OCI-LY7 (cell line): ENCODE data around the gene KIF16B. TPM values are rescaled to one million over a fixed set of nuclear protein-coding genes. Genes with fewer than 3 reads are reported as not detected.

Source experiments
- BruUV-seq: library from RNA; stranded (reverse); fragments of 400-500 nt; replicated peaks from 2 replicates; lab custom pipeline; 2021; lab: Mats Ljungman, UMichigan
- CTCF ChIA-PET: fragments of 300-600 bp; sonication (Branson Sonifier 250); formaldehyde crosslinking; loops from one replicate; lab custom pipeline; 2022; ENCODE audit warnings: antibody characterized with exemption; ENCODE audit not compliant: unreplicated experiment; lab: Charles Lee
- POLR2A ChIA-PET: fragments of 300-600 bp; sonication (Branson Sonifier 250); formaldehyde crosslinking; loops from one replicate; lab custom pipeline; 2022; ENCODE audit warnings: antibody characterized with exemption; lab: Charles Lee
- DNase-seq: peaks from one replicate; pipeline ENCODE4 v3.0.0-alpha.2; 2015; ENCODE audit warnings: low spot score
- H2AFZ ChIP-seq: fragments of 200-600 bp; sonication (generic), shearing (Covaris generic); 2 replicates; pipeline ENCODE4 v1.6.1; 2014; ENCODE audit warnings: mild to moderate bottlenecking, antibody characterized with exemption, low read length, moderate library complexity
- H3K27ac ChIP-seq: fragments of 200-600 bp; sonication (generic); 2 replicates; pipeline ENCODE4 v1.5.1; 2014; ENCODE audit warnings: mixed run types, low read depth, mild to moderate bottlenecking, moderate library complexity, low read length, inconsistent platforms; ENCODE audit not compliant: poor library complexity, severe bottlenecking
- H3K36me3 ChIP-seq: fragments of 200-600 bp; sonication (generic); 2 replicates; pipeline ENCODE4 v1.6.1; 2014; ENCODE audit warnings: mild to moderate bottlenecking, antibody characterized with exemption, low read length, moderate library complexity, mixed read lengths; ENCODE audit not compliant: insufficient read depth
- H3K4me1 ChIP-seq: fragments of 200-600 bp; sonication (generic); 2 replicates; pipeline ENCODE4 v1.5.1; 2014; ENCODE audit warnings: mild to moderate bottlenecking, low read length; ENCODE audit not compliant: insufficient read depth, poor library complexity, severe bottlenecking
- H3K4me2 ChIP-seq: fragments of 200-600 bp; sonication (generic); 2 replicates; pipeline ENCODE4 v1.6.1; 2014; ENCODE audit warnings: mild to moderate bottlenecking, low read length
- H3K4me3 ChIP-seq: fragments of 200-600 bp; sonication (generic); 2 replicates; pipeline ENCODE4 v1.5.1; 2014; ENCODE audit warnings: mild to moderate bottlenecking, low read depth, low read length; ENCODE audit not compliant: poor library complexity, severe bottlenecking
- H3K79me2 ChIP-seq: fragments of 200-600 bp; sonication (generic); 2 replicates; pipeline ENCODE4 v1.6.1; 2016; ENCODE audit warnings: low read depth, mild to moderate bottlenecking, low read length, moderate library complexity, mixed read lengths; ENCODE audit not compliant: insufficient read depth
- H3K9me2 ChIP-seq: fragments of 200-600 bp; sonication (generic); 2 replicates; pipeline ENCODE4 v1.6.1; 2016; ENCODE audit warnings: mild to moderate bottlenecking, low read length, mixed read lengths; ENCODE audit not compliant: insufficient read depth
- H3K9me3 ChIP-seq: fragments of 200-600 bp; sonication (generic); 2 replicates; pipeline ENCODE4 v1.6.1; 2014; ENCODE audit warnings: mild to moderate bottlenecking, mixed run types, low read length, mixed read lengths
- H4K20me1 ChIP-seq: fragments of 200-600 bp; sonication (generic); 2 replicates; pipeline ENCODE4 v1.6.1; 2014; ENCODE audit warnings: mild to moderate bottlenecking, antibody characterized with exemption, low read length, moderate library complexity, mixed read lengths; ENCODE audit not compliant: insufficient read depth
- CTCF ChIP-seq: fragments of 200-600 bp; sonication (generic); conservative IDR thresholded peaks from 2 replicates; pipeline ENCODE4 v1.5.1; 2014; ENCODE audit warnings: mild to moderate bottlenecking, antibody characterized with exemption, low read length, moderate library complexity, mixed read lengths
- EZH2phosphoT487 ChIP-seq: fragments of 200-600 bp; sonication (generic); IDR thresholded peaks from 2 replicates; pipeline ENCODE4 v1.6.1; 2018; ENCODE audit warnings: low read depth, borderline replicate concordance, mild to moderate bottlenecking, mixed run types, antibody characterized with exemption, low read length, moderate library complexity, mixed read lengths
- intact Hi-C: fragments of 100-400 bp; cut with micrococcal nuclease; formaldehyde crosslinking; loops from one replicate; pipeline ENCODE4 v1.10.0; 2022; ENCODE audit not compliant: unreplicated experiment
- total RNA-seq, 2 experiments: library from RNA; depleted of rRNA in 1 of 2; stranded (reverse); fragments of >200 nt in 1 of 2; shearing (Covaris generic) in 1 of 2; gene quantifications; 2 replicates each; pipeline ENCODE4 v1.2.3, GENCODE V29; 2014 to 2022

The KIF16B gene
- total RNA-seq, 2 experiments from 2014 or later: 6.2 to 11.2 TPM

- no peak overlapping the region for H3K4me3 ChIP-seq
- intact Hi-C loops: no loop called here
- H3K4me2 ChIP-seq: no peak overlapping the region
- no peak for TF ChIP-seq EZH2phosphoT487
- TF ChIP-seq CTCF: no peak
- POLR2A ChIA-PET: interaction anchor here (0.7 kb wide), 1 partner anchor 15 kb away, joined by 3 read pairs; no protein-coding TSS in a partner anchor
- no peaks in the 10 kb centered on the region for H3K79me2 ChIP-seq
- no peak overlapping the region for H2AFZ ChIP-seq
- H3K9me2 ChIP-seq: no peaks in the 10 kb centered on the region
- no peak overlapping the region for H3K27ac ChIP-seq
- BruUV-seq: no TSS peak
- no peaks in the 10 kb centered on the region for H3K4me1 ChIP-seq
- H4K20me1 ChIP-seq: no peaks in the 10 kb centered on the region
- H3K9me3 ChIP-seq: no peaks in the 10 kb centered on the region
- CTCF ChIA-PET: no interaction called here
- DNase-seq: no peak
- H3K36me3 ChIP-seq: no peaks in the 10 kb centered on the region
Measured at GRCh38 chr20:16419138-16419715, 154.0 kb downstream of the KIF16B start.

- CTCF ChIA-PET: interaction anchor here (0.6 kb wide), 1 partner anchor 30 kb away, joined by 3 read pairs; no protein-coding TSS in a partner anchor
- Histone ChIP-seq H3K4me1 (no peaks in the 10 kb centered on the region), H3K9me2 (no peaks in the 10 kb centered on the region), H3K4me3 (no peak overlapping the region), H3K27ac (no peak overlapping the region), H4K20me1 (no peaks in the 10 kb centered on the region), H2AFZ (no peak overlapping the region), H3K4me2 (no peak overlapping the region), H3K36me3 (no peaks in the 10 kb centered on the region), H3K79me2 (no peaks in the 10 kb centered on the region), H3K9me3 (no peaks in the 10 kb centered on the region)
- POLR2A ChIA-PET: no interaction called here
- no peak for DNase-seq
- no peak for TF ChIP-seq EZH2phosphoT487
- TF ChIP-seq CTCF: no peak
- intact Hi-C loops: no loop called here
- no TSS peak for BruUV-seq
Measured at GRCh38 chr20:16418616-16419015, 154.6 kb downstream of the KIF16B start.

- H3K4me1 ChIP-seq: no peaks in the 10 kb centered on the region
- ChIA-PET POLR2A (interaction anchor here (0.7 to 1.5 kb wide), 3 partner anchors 11 to 442 kb away, joined by 3 read pairs; no protein-coding TSS in a partner anchor), CTCF (no interaction called here)
- no peaks in the 10 kb centered on the region for H3K9me2 ChIP-seq
- DNase-seq: no peak
- BruUV-seq: no TSS peak
- H3K4me2 ChIP-seq: no peak overlapping the region
- H3K4me3 ChIP-seq: no peak overlapping the region
- intact Hi-C loops: no loop called here
- no peaks in the 10 kb centered on the region for H3K9me3 ChIP-seq
- H4K20me1 ChIP-seq: no peaks in the 10 kb centered on the region
- no peak overlapping the region for H3K27ac ChIP-seq
- H3K36me3 ChIP-seq: no peaks in the 10 kb centered on the region
- H2AFZ ChIP-seq: no peak overlapping the region
- H3K79me2 ChIP-seq: no peaks in the 10 kb centered on the region
- TF ChIP-seq EZH2phosphoT487 (no peak), CTCF (no peak)
Measured at GRCh38 chr20:16417001-16417400, 156.2 kb downstream of the KIF16B start.
